Keratinocyte (primary cell): Measurements from ENCODE around the gene ACTR5. TPM values are rescaled to one million over a fixed set of nuclear protein-coding genes. Genes with fewer than 3 reads are reported as not detected.
"Not testable (repeated sequence)": the region's sequence is repeated elsewhere in the genome, so short reads cannot be mapped to it uniquely, and the experiment has no call there.

ENCODE experiments used
- DNase-seq: peaks from one replicate; pipeline ENCODE4 v3.0.0-alpha.2; 2011; ENCODE audit warnings: low read depth, missing footprints, low spot score
- FAIRE-seq: peaks from 2 replicates; lab custom pipeline; 2011; peaks lifted over from hg19 to GRCh38; lab: Jason Lieb, UNC
- H2AFZ ChIP-seq: 2 replicates; pipeline ENCODE4 v1.6.0; 2012; ENCODE audit warnings: low read length, control low read depth, inconsistent platforms; ENCODE audit not compliant: control insufficient read depth
- H3K27ac ChIP-seq: 2 replicates; pipeline ENCODE4 v1.5.1; 2011; ENCODE audit warnings: low read length; ENCODE audit not compliant: control insufficient read depth, insufficient read depth
- H3K27me3 ChIP-seq: 3 replicates; pipeline ENCODE4 v1.6.0; 2011; ENCODE audit warnings: low read length; ENCODE audit not compliant: control insufficient read depth, insufficient read depth; ENCODE audit errors: extremely low read depth
- H3K36me3 ChIP-seq, 2 experiments: 2 replicates in 1 of 2; 3 replicates in 1 of 2; pipeline ENCODE4 v1.5.1; 2011; ENCODE audit warnings: low read length in 2 of 2, mild to moderate bottlenecking in 1 of 2; ENCODE audit not compliant: control insufficient read depth in 2 of 2, insufficient read depth in 2 of 2; ENCODE audit errors: extremely low read depth in 1 of 2
- H3K4me1 ChIP-seq: 3 replicates; pipeline ENCODE4 v1.5.1; 2011; ENCODE audit warnings: low read length; ENCODE audit not compliant: control insufficient read depth, insufficient read depth; ENCODE audit errors: extremely low read depth
- H3K4me2 ChIP-seq: 3 replicates; pipeline ENCODE4 v1.6.0; 2011; ENCODE audit warnings: low read depth, low read length; ENCODE audit not compliant: control insufficient read depth, insufficient read depth; ENCODE audit errors: extremely low read depth
- H3K4me3 ChIP-seq, 3 experiments: fragments of 200-600 bp in 1 of 3; sonication (generic) in 1 of 3; 2 replicates in 2 of 3; 3 replicates in 1 of 3; pipeline ENCODE4 v1.5.1; 2011 to 2016; ENCODE audit warnings: low read length in 3 of 3, mild to moderate bottlenecking in 3 of 3, control low read depth in 2 of 3, inconsistent platforms in 1 of 3, low read depth in 1 of 3, mixed read lengths in 1 of 3, mixed run types in 1 of 3, moderate library complexity in 1 of 3; ENCODE audit not compliant: control insufficient read depth in 2 of 3, insufficient read depth in 2 of 3; ENCODE audit errors: extremely low read depth in 1 of 3
- H3K79me2 ChIP-seq: 2 replicates; pipeline ENCODE4 v1.6.0; 2012; ENCODE audit warnings: low read length; ENCODE audit not compliant: control insufficient read depth, insufficient read depth
- H3K9ac ChIP-seq: 3 replicates; pipeline ENCODE4 v1.6.0; 2011; ENCODE audit warnings: low read length; ENCODE audit not compliant: control insufficient read depth, insufficient read depth; ENCODE audit errors: extremely low read depth
- H3K9me1 ChIP-seq: 3 replicates; pipeline ENCODE4 v1.6.0; 2011; ENCODE audit warnings: low read length; ENCODE audit not compliant: control insufficient read depth, insufficient read depth; ENCODE audit errors: extremely low read depth
- H3K9me3 ChIP-seq: 2 replicates; pipeline ENCODE4 v1.5.1; 2012; ENCODE audit warnings: low read depth, low read length; ENCODE audit not compliant: control insufficient read depth
- H4K20me1 ChIP-seq: 3 replicates; pipeline ENCODE4 v1.6.0; 2011; ENCODE audit warnings: low read length; ENCODE audit not compliant: control insufficient read depth, insufficient read depth; ENCODE audit errors: extremely low read depth
- CTCF ChIP-seq, 3 experiments: IDR thresholded peaks in 1 of 3; conservative IDR thresholded peaks in 1 of 3; optimal IDR thresholded peaks in 1 of 3; 2 replicates in 2 of 3; 3 replicates in 1 of 3; pipeline versions ENCODE3 to v1.5.1; 2011; ENCODE audit warnings: low read length in 3 of 3, mild to moderate bottlenecking in 3 of 3, moderate library complexity in 2 of 3, control low read depth in 1 of 3, inconsistent platforms in 1 of 3; ENCODE audit not compliant: insufficient read depth in 2 of 3; ENCODE audit errors: extremely low read depth in 1 of 3
- EZH2 ChIP-seq: IDR thresholded peaks from one replicate; pipeline ENCODE4 v1.6.1; 2012; ENCODE audit warnings: inconsistent platforms, mild to moderate bottlenecking, low read length, moderate library complexity
- dilution Hi-C: fragments of 300-500 bp; cut with MboI; formaldehyde crosslinking; loops from one replicate; pipeline ENCODE4 v1.7.0; 2020; ENCODE audit warnings: low sequenced_read_pairs; ENCODE audit not compliant: extremely low pct_ligation_motif_present
- polyA plus RNA-seq, 5 experiments: library from polyadenylated mRNA; depleted of rRNA in 3 of 5; stranded (reverse) in 3 of 5; stranded (forward) in 1 of 5; unstranded in 1 of 5; fragments of >200 nt; gene quantifications; 1 replicate in 1 of 5; 2 replicates in 3 of 5; 3 replicates in 1 of 5; pipeline versions ENCODE4 v1.2.1 to v1.2.3, GENCODE V29; 2011 to 2012; ENCODE audit warnings: missing spikeins in 2 of 5, low read depth in 1 of 5, low replicate concordance in 1 of 5

Gene ACTR5
- polyA plus RNA-seq, 1 donor (not counting 4 experiments of a cell fraction or from before 2014, with no cell fraction given): 9.7 TPM

- H3K4me3 ChIP-seq: no peak overlapping the region
- H3K27me3 ChIP-seq: no peaks in the 10 kb centered on the region
- no peak overlapping the region for H3K9ac ChIP-seq
- peaks cover 7% of the 10 kb centered on the region for H3K4me1 ChIP-seq
- no peaks in the 10 kb centered on the region for H3K36me3 ChIP-seq
- no peak overlapping the region for H3K27ac ChIP-seq
- no peaks in the 10 kb centered on the region for H3K9me3 ChIP-seq
- no peaks in the 10 kb centered on the region for H4K20me1 ChIP-seq
- H3K4me2 ChIP-seq: no peak overlapping the region
- H2AFZ ChIP-seq: no peak overlapping the region
- no peak for DNase-seq
- dilution Hi-C loops: no loop called here
- H3K9me1 ChIP-seq: no peaks in the 10 kb centered on the region
- H3K79me2 ChIP-seq: no peaks in the 10 kb centered on the region
- no peak for FAIRE-seq
- no peak for TF ChIP-seq CTCF (optimal IDR thresholded peaks at IDR 0.05 in 1 of 3, IDR thresholded peaks at IDR 0.05 in 1 of 3, conservative IDR thresholded peaks at IDR 0.05 in 1 of 3; ENCODE audit: extremely low read depth in 1 of 3, insufficient read depth in 2 of 3, low read length in 3 of 3)
- TF ChIP-seq EZH2: no peak
Observed at GRCh38 chr20:38791940-38792339, 43.7 kb downstream of the ACTR5 start.

GRCh38 chr20:38794057-38794456, 45.8 kb downstream of the ACTR5 start:
- FAIRE-seq, DNase-seq, H3K36me3 ChIP-seq, H4K20me1 ChIP-seq, H3K4me3 ChIP-seq, H2AFZ ChIP-seq, H3K9me3 ChIP-seq, H3K27ac ChIP-seq, H3K4me1 ChIP-seq, H3K79me2 ChIP-seq, H3K27me3 ChIP-seq, H3K9me1 ChIP-seq, H3K9ac ChIP-seq, dilution Hi-C loops, H3K4me2 ChIP-seq: not testable (repeated sequence)

GRCh38 chr20:38798266-38798665, 50.0 kb downstream of the ACTR5 start:
- Histone ChIP-seq H2AFZ (no peak overlapping the region), H3K27ac (no peak overlapping the region), H3K79me2 (no peaks in the 10 kb centered on the region), H3K9me1 (no peaks in the 10 kb centered on the region), H3K4me3 (no peak overlapping the region), H3K36me3 (no peaks in the 10 kb centered on the region), H3K9ac (no peak overlapping the region), H4K20me1 (no peaks in the 10 kb centered on the region), H3K27me3 (no peaks in the 10 kb centered on the region), H3K9me3 (no peaks in the 10 kb centered on the region), H3K4me1 (no peaks in the 10 kb centered on the region), H3K4me2 (no peak overlapping the region)
- dilution Hi-C loops: no loop called here
- no peak for TF ChIP-seq EZH2
- TF ChIP-seq CTCF (optimal IDR thresholded peaks at IDR 0.05 in 1 of 3, IDR thresholded peaks at IDR 0.05 in 1 of 3, conservative IDR thresholded peaks at IDR 0.05 in 1 of 3; ENCODE audit: extremely low read depth in 1 of 3, insufficient read depth in 2 of 3, low read length in 3 of 3): no peak
- DNase-seq (no peak), FAIRE-seq (no peak)
